ENCODE results near the gene MGMT.

- TF ChIP-seq CTCF (conservative IDR thresholded peaks at IDR 0.05 in 1 of 2, IDR thresholded peaks at IDR 0.05 in 1 of 2; ENCODE audit: extremely low read depth in 1 of 2, insufficient read depth in 1 of 2, low read depth in 1 of 2, low read length in 2 of 2): no peak
- TF ChIP-seq EZH2 (IDR thresholded peaks at IDR 0.05; ENCODE audit: borderline replicate concordance, low read length): no peak
These were observed 345.4 kb downstream of the MGMT start for GRCh38 chr10:129812398-129812797.
